D721Med (cell line): ENCODE data around the gene DLGAP1.

Source experiments
- DNase-seq: peaks from one replicate; pipeline ENCODE4 v3.0.0; 2011; ENCODE audit warnings: low spot score; ENCODE audit not compliant: insufficient read length
- FAIRE-seq: peaks from 2 replicates; lab custom pipeline; 2011; peaks lifted over from hg19 to GRCh38; lab: Jason Lieb, UNC
- CTCF ChIP-seq: IDR thresholded peaks from 2 replicates; pipeline ENCODE4 v1.5.1; 2012; ENCODE audit warnings: mild to moderate bottlenecking, control low read depth; ENCODE audit not compliant: insufficient read depth; ENCODE audit errors: missing control alignments

Gene DLGAP1

GRCh38 chr18:4078246-4078645 is 376.9 kb downstream of the DLGAP1 start:
- no peak for TF ChIP-seq CTCF
- DNase-seq: no peak
- FAIRE-seq: peak; percentile 35

DNA sequence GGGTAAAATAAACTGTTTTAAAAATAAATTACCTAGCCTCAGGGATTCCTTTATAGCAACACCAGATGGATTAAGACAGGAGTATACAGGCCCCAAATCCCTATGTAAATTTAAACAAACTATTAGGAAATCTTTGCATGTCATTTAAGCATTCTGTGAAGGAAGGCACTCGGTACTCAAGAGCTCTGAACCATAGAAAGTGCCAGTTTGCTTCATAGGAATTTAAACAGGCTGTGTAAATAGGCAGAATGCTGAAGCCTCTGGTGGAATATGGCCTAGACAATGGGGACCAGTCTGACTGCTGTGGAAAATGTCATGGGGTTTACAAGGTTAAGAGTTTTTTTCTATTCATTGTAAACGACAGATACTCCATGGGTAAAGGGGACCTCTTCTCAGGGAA is 377.4 kb downstream of the DLGAP1 start:
- no peak for TF ChIP-seq CTCF
- DNase-seq: no peak
- no peak for FAIRE-seq

DNA sequence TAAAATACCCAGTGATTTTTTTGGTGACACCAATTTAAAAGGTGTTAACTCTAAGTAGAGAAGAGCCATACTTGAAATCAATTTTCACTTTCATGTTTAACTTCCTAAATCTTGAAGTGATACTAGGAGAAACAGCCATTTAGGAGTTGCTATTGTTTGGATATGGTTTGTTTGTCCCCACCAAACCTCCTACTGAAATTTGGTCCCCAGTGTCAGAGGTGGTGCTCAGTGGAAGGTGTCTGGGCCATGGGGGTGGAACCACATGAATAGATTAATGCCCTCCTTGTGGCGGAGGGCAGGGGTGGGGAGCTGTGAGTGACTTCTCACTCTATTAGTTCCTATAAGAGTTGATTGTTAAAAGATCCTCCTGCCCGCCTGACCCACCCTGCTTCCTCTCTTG is 377.9 kb downstream of the DLGAP1 start:
- DNase-seq (no peak), FAIRE-seq (no peak)
- no peak for TF ChIP-seq CTCF

GRCh38 chr18:4074647-4075046 is 380.5 kb downstream of the DLGAP1 start:
- FAIRE-seq: peak; percentile 92

DNA sequence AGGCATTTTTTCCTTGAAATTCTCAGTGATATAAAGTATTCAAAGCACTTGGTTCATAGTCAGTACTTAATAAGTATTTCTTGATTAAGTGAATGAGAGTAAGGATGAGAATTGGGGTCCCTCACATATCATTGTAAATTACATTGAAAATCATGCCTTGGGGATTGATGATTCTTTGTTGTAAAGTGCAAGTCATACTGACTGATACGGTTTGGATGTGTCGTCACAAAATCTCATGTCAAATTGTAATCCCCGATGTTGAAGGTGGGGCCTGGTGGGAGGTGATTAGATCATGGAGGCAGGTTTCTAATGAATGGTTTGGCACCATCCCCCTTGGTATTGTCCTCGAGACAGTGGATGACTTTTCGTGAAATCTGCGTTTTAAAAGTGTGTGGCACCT is 385.9 kb downstream of the DLGAP1 start:
- FAIRE-seq (peak; percentile 11), DNase-seq (no peak)
- no peak for TF ChIP-seq CTCF

More at GRCh38 chr18:4074647-4075046, 380.5 kb downstream of the DLGAP1 start:
- TF ChIP-seq CTCF: no peak
- DNase-seq: no peak

DNA sequence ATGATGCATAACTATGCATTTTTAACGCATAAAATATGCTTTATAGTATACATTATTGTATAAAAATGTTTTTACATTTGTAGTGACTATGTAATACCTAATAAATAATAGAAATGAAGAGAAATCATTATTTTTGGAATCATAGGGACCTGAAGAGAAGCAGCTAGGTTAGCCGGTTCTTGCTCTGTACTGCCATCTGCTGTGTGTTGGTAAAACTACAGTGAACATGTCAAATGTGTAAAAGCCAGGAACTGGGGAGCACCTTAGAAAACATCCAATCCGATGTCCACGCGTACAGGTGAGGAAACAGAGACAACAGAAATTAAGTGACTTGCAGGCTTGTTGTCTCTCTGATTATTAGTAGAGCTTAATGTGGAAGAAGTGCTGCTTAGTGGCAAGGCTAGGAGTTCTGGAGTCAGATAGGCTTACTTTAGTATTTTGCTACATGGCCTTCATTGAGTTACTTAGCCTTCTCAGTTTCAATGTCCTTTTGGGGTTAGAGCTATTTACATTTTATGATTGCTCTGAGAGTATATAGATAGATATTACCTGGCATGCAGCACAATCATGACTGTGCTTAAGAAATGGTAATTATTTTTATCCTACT is 386.5 kb downstream of the DLGAP1 start:
- FAIRE-seq (peak; percentile 76), DNase-seq (no peak)
- TF ChIP-seq CTCF: peak; percentile 72

- DNase-seq (no peak), FAIRE-seq (no peak)
- no peak for TF ChIP-seq CTCF
Measured at GRCh38 chr18:4063545-4063944, 391.6 kb downstream of the DLGAP1 start.
